Right lobe of liver (tissue), 6 donors: ENCODE results near the gene LGALS7. TPM values are rescaled to one million over a fixed set of nuclear protein-coding genes. Genes with fewer than 3 reads are reported as not detected.
"Not testable (repeated sequence)": the region's sequence is repeated elsewhere in the genome, so short reads cannot be mapped to it uniquely, and the experiment has no call there.

ENCODE experiments used
- ATAC-seq, 4 donors: fragments of 200-7000 bp; cut with Tn5 transposase; one replicate each; pipeline ENCODE4 v1.9.1; 2020; ENCODE audit warnings: mild to moderate bottlenecking in 4 of 4, moderate library complexity in 4 of 4
- DNase-seq, 3 donors: peaks; one replicate each; pipeline ENCODE4 v3.0.0-alpha.2; 2020
- H3K27ac ChIP-seq, 3 donors: fragments of 200-600 bp; one replicate each; pipeline ENCODE4 v1.8.0; 2022
- H3K27me3 ChIP-seq, 2 donors: fragments of 200-600 bp; one replicate each; pipeline ENCODE4 v1.8.0; 2022
- H3K36me3 ChIP-seq, 4 donors: fragments of 200-600 bp; sonication (generic) in 1 of 4; one replicate each; pipeline versions ENCODE4 v1.5.1 to v1.8.0; 2017 to 2022; ENCODE audit warnings: control low read depth in 1 of 4
- H3K4me1 ChIP-seq, 4 donors: fragments of 200-600 bp; sonication (generic) in 1 of 4; one replicate each; pipeline versions ENCODE4 v1.5.1 to v1.8.0; 2017 to 2022; ENCODE audit warnings: control low read depth in 1 of 4
- H3K4me3 ChIP-seq, 3 donors: fragments of 200-600 bp; one replicate each; pipeline ENCODE4 v1.8.0; 2022
- H3K9me3 ChIP-seq, 4 donors: fragments of 200-600 bp; sonication (generic) in 1 of 4; one replicate each; pipeline versions ENCODE4 v1.5.1 to v1.8.0; 2017 to 2022; ENCODE audit warnings: control low read depth in 1 of 4
- POLR2A ChIP-seq: fragments of 450-650 bp; IDR thresholded peaks from one replicate; pipeline ENCODE4 v1.6.1; 2017; ENCODE audit warnings: antibody characterized with exemption, mild to moderate bottlenecking
- WGBS: methylation state at CpG from one replicate; pipeline ENCODE4 v1.1.6; 2018; ENCODE audit warnings: low coverage, low lambda C conversion rate; ENCODE audit not compliant: insufficient coverage; ENCODE audit errors: missing lambda C conversion rate; 5-methylcytosine and 5-hydroxymethylcytosine counted together
- intact Hi-C, 2 donors: fragments of 100-400 bp; cut with DNase I; formaldehyde crosslinking; loops; one replicate each; pipeline versions ENCODE4 v1.11.2 to v1.14.1; 2022
- total RNA-seq, 6 experiments: library from RNA; depleted of rRNA in 2 of 6; stranded (reverse); fragments of >200 nt in 2 of 6; fragmentation: NEBNext Ultra II Directional in 3 of 6; extraction: Animal tissue kit (Norgen Biotek cat#: 25700) in 3 of 6; gene quantifications; one replicate each; pipeline versions ENCODE4 v1.1.0 to v1.2.4, GENCODE V29; 2016 to 2023
- TF ChIP-seq, protein P1 (sequence below), 4 donors: fragments of 200-600 bp in 3 of 4; fragments of 450-650 bp in 1 of 4; IDR thresholded peaks; one replicate each; pipeline versions ENCODE4 v1.5.1 to v1.8.0; 2016 to 2022; ENCODE audit warnings: antibody characterized with exemption in 4 of 4, mild to moderate bottlenecking in 2 of 4
- donor health status: DM: no; HTN: yes; CAD: no.
- donor health status: DM: no; HTN: no; CAD: no.
- donor health status: DM: no; HTN: no; CAD: no.
- donor health status: DM: no; HTN: yes; CAD: no.
- donor health status: DM: no; HTN: yes; CAD: no.

Gene LGALS7
- total RNA-seq, 6 experiments from 2014 or later: not detected

DNA sequence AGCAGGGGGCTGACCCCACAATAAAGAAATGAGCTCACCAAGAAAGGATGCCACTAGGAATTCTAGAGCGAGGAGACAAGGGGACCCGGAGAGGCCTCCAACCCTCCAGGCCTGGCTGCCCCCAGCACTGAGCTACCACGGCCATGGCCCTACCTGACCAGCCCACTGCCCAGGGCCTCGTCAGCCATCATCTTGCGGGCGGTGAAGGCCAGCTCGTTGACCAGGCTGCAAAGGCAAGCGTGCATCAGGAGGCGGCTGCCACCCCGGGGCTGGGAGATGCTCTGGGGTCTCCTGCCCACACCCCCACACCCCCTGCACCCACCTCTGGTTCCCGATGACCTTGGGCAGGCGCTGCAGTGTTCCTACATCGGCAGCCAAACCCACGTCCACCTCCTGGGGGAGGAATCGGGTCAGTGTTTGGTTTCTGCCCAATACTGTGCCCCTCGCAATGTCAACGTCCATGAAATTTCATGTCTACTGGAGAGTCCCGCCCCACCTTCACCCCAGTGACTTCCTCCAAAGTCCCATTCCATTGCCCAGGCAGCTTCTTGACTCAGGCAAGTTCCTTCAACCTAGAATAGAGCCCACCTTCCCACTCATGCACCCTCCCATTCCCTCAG, 42.9 kb upstream of the LGALS7 start:
- Histone ChIP-seq H3K27ac (no peak overlapping the region), H3K27me3 (no peaks in the 10 kb centered on the region), H3K9me3 (no peaks in the 10 kb centered on the region), H3K4me3 (no peak overlapping the region), H3K36me3 (peaks cover 0 to 33% (median 15%) of the 10 kb centered on the region in 4 donors), H3K4me1 (peaks cover 0 to 30% (median 6%) of the 10 kb centered on the region in 4 donors)
- intact Hi-C loops: loop anchor here (5.0 to 10.0 kb wide), 2 partner anchors 91 to 256 kb away; no protein-coding TSS in a partner anchor
- TF ChIP-seq, protein P1, sequence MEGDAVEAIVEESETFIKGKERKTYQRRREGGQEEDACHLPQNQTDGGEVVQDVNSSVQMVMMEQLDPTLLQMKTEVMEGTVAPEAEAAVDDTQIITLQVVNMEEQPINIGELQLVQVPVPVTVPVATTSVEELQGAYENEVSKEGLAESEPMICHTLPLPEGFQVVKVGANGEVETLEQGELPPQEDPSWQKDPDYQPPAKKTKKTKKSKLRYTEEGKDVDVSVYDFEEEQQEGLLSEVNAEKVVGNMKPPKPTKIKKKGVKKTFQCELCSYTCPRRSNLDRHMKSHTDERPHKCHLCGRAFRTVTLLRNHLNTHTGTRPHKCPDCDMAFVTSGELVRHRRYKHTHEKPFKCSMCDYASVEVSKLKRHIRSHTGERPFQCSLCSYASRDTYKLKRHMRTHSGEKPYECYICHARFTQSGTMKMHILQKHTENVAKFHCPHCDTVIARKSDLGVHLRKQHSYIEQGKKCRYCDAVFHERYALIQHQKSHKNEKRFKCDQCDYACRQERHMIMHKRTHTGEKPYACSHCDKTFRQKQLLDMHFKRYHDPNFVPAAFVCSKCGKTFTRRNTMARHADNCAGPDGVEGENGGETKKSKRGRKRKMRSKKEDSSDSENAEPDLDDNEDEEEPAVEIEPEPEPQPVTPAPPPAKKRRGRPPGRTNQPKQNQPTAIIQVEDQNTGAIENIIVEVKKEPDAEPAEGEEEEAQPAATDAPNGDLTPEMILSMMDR (IDR thresholded peaks at IDR 0.05): no peak
- TF ChIP-seq POLR2A: no peak
- no peak for ATAC-seq
- WGBS: 96% methylated on average over 7 of the region's 18 CpGs
- DNase-seq: peak in 1 of 3 donors; percentile 35

DNA sequence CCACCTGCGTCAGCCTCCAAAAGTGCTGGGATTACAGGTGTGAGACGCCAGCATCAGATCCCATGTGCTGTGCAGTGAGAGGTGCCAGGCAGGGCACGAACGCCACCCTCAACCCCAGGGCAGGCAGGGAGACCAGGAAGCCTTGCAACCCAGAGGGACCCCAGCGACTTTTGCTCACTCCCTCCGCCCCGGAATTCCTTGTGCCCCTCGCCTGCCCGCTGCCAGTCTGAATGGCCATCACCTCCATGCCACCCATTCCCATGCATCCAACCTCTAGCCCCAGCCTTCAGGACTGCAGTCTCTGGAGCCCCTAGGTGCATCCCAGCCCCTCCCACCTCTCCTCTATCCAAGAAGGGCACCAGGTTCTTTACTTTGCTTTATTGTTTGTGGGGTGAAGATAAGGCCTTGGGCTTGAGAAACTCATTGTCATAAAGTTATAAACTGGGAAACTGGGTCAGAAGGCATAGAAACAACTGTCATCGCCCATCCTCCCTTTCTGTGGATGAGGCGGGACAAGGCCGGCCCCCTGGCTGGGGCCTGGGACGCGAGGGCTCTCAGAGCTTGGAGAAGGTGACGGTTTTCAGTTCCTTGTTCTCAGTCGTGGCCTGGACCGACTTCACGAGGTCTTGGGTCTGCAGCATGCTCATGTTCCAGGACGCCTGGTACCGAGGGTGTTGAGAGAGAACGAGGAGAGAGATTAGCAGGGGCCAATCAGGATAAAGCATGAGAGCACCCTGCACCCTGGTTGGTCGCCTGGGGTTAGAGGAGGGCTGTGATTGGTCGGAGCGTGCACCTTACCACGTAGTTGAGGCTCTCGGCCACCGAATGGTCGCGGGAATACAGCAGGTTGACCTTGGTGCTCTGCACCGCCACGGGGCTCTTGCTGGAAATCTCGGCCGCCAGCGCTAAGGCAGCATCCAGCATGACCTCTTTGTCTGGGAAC, 42.0 kb upstream of the LGALS7 start:
- no peak for TF ChIP-seq POLR2A
- TF ChIP-seq, protein P1 (IDR thresholded peaks at IDR 0.05): no peak
- intact Hi-C loops: loop anchor here (5.0 to 10.0 kb wide), 2 partner anchors 91 to 257 kb away; no protein-coding TSS in a partner anchor
- peaks cover 0 to 33% (median 15%) of the 10 kb centered on the region in 4 donors for H3K36me3 ChIP-seq
- H3K4me3 ChIP-seq: no peak overlapping the region
- no peaks in the 10 kb centered on the region for H3K27me3 ChIP-seq
- DNase-seq (peak in 1 of 3 donors; percentile 45), ATAC-seq (no peak)
- no peaks in the 10 kb centered on the region for H3K9me3 ChIP-seq
- no peak overlapping the region for H3K27ac ChIP-seq
- peaks cover 0 to 24% (median 6%) of the 10 kb centered on the region in 4 donors for H3K4me1 ChIP-seq
- 79% methylated on average over 13 of the region's 34 CpGs for WGBS

DNA sequence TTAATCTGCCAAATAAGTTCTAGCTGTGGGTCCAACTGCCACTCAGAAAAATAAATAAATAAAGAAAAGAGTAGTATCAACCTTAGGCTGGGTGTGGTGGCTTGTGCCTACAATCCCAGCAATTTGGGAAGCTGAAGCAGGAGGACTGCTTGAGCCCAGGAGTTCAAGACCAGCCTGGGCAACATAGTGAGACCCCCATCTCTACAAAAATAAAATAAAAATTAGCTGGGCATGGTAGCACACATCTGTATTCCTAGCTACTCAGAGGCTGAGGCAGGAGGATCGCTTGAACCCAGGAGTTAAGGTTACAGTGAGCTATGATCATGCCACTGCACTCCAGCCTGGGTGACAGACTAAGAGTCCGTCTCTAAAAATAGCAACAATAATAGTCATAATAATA, 40.6 kb upstream of the LGALS7 start:
- H3K27ac ChIP-seq, H3K27me3 ChIP-seq, H3K4me3 ChIP-seq, DNase-seq, ATAC-seq, H3K9me3 ChIP-seq: not testable (repeated sequence)
- Histone ChIP-seq H3K36me3 (peaks cover 0 to 33% (median 13%) of the 10 kb centered on the region in 4 donors), H3K4me1 (peaks cover 0 to 14% (median 4%) of the 10 kb centered on the region in 4 donors)
- WGBS: 73% methylated on average over 2 of the region's 2 CpGs
- intact Hi-C loops: loop anchor here in 1 of 2 donors (10.0 kb wide), 1 partner anchor 89 kb away; no protein-coding TSS in a partner anchor

DNA sequence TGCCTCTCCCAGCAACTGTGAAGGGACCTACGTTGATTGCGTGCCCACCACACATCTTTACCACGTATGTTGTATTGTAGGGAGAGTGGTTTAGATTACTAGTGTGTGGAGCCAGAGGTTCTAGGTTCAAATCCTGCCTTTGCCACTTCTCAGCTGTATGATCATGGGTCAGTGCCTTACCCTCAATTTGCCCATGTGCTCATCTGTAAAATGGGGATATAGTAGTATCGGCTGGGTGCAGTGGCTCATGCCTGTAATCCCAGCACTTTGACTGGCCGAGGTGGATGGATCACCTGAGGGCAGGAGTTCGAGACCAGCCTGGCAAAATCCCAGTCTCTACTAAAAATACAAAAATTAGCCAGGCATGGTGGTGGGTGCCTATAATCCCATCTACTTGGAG, 40.0 kb upstream of the LGALS7 start:
- no peaks in the 10 kb centered on the region for H3K27me3 ChIP-seq
- intact Hi-C loops: loop anchor here in 1 of 2 donors (10.0 kb wide), 1 partner anchor 89 kb away; no protein-coding TSS in a partner anchor
- no peak for TF ChIP-seq POLR2A
- TF ChIP-seq, protein P1 (IDR thresholded peaks at IDR 0.05): no peak
- ATAC-seq (no peak), DNase-seq (peak in 1 of 3 donors; percentile 20)
- H3K4me3 ChIP-seq: no peak overlapping the region
- WGBS: 50% methylated on average over 6 of the region's 6 CpGs
- H3K36me3 ChIP-seq: peaks cover 0 to 33% (median 13%) of the 10 kb centered on the region in 4 donors
- H3K9me3 ChIP-seq: no peaks in the 10 kb centered on the region
- peaks cover 0 to 14% (median 4%) of the 10 kb centered on the region in 4 donors for H3K4me1 ChIP-seq
- peak overlapping the region in 1 of 3 donors; percentile 38 for H3K27ac ChIP-seq
